ENCODE results near the gene VIT. TPM values are rescaled to one million over a fixed set of nuclear protein-coding genes. Genes with fewer than 3 reads are reported as not detected.

VIT gene
- polyA plus RNA-seq, 1 of the 3 experiments (the other 2 are of a cell fraction), result not detected

DNA sequence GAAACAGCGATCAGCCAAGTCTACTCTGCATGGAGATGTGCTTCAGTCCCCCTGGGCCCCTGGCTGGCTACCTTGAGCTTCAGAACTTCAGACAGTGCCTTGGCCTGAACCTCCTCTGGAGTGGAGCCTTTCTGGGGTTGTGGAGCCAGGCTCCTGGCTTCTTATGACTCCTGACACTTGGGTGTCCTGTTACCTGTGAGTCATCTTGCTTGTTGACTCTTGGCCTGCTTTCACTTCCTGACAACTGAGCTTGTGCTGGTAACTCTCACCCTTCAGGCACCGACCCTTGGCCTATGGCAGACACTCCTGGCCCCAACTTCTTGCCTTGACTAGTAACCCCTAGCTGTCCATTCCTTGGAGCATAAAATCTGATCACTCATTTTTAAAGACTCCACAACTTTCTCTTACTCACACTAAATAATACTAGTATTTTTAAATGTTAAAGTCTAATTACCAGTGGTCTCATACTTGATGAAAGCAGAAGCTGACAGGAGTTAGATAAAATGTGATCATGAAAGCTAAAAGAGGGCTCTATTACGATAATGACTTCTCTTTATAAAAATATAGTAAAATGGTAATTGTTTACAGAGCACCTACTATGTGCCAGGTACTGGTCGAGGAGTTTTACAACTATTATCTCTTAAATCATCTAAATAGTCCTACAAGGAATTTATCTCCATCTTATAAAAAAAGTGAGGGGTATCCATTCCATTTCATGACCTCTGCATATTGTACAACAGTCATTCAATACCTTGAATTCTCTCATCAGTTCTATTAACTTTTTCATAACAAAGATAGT is 46.3 kb upstream of the VIT start (continued):
- TF ChIP-seq, protein P1, sequence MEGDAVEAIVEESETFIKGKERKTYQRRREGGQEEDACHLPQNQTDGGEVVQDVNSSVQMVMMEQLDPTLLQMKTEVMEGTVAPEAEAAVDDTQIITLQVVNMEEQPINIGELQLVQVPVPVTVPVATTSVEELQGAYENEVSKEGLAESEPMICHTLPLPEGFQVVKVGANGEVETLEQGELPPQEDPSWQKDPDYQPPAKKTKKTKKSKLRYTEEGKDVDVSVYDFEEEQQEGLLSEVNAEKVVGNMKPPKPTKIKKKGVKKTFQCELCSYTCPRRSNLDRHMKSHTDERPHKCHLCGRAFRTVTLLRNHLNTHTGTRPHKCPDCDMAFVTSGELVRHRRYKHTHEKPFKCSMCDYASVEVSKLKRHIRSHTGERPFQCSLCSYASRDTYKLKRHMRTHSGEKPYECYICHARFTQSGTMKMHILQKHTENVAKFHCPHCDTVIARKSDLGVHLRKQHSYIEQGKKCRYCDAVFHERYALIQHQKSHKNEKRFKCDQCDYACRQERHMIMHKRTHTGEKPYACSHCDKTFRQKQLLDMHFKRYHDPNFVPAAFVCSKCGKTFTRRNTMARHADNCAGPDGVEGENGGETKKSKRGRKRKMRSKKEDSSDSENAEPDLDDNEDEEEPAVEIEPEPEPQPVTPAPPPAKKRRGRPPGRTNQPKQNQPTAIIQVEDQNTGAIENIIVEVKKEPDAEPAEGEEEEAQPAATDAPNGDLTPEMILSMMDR (IDR thresholded peaks at IDR 0.05), result no peak
- peak; percentile 69 for TF ChIP-seq JUND (IDR thresholded peaks at IDR 0.05)
- TF ChIP-seq TEAD4 (IDR thresholded peaks at IDR 0.05; ENCODE audit: borderline replicate concordance, insufficient read depth), result 0 out of 2 replicates have a peak, but pooled peaks have one; percentile 10
- TF ChIP-seq SMC3 (IDR thresholded peaks at IDR 0.05; ENCODE audit: low read depth, low read length), result no peak
- no peak for TF ChIP-seq EZH2phosphoT487 (IDR thresholded peaks at IDR 0.05; ENCODE audit: borderline replicate concordance, low read depth)
- TF ChIP-seq NRF1 (IDR thresholded peaks at IDR 0.05; ENCODE audit: low read depth, low read length), result no peak
- TF ChIP-seq, protein P2, sequence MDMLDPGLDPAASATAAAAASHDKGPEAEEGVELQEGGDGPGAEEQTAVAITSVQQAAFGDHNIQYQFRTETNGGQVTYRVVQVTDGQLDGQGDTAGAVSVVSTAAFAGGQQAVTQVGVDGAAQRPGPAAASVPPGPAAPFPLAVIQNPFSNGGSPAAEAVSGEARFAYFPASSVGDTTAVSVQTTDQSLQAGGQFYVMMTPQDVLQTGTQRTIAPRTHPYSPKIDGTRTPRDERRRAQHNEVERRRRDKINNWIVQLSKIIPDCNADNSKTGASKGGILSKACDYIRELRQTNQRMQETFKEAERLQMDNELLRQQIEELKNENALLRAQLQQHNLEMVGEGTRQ (IDR thresholded peaks at IDR 0.05; ENCODE audit: borderline replicate concordance, low read depth, low read length), result no peak
- TF ChIP-seq, protein P3, sequence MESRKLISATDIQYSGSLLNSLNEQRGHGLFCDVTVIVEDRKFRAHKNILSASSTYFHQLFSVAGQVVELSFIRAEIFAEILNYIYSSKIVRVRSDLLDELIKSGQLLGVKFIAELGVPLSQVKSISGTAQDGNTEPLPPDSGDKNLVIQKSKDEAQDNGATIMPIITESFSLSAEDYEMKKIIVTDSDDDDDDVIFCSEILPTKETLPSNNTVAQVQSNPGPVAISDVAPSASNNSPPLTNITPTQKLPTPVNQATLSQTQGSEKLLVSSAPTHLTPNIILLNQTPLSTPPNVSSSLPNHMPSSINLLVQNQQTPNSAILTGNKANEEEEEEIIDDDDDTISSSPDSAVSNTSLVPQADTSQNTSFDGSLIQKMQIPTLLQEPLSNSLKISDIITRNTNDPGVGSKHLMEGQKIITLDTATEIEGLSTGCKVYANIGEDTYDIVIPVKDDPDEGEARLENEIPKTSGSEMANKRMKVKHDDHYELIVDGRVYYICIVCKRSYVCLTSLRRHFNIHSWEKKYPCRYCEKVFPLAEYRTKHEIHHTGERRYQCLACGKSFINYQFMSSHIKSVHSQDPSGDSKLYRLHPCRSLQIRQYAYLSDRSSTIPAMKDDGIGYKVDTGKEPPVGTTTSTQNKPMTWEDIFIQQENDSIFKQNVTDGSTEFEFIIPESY (IDR thresholded peaks at IDR 0.05; ENCODE audit: borderline replicate concordance, low read depth), result no peak
- TF ChIP-seq, protein P4, sequence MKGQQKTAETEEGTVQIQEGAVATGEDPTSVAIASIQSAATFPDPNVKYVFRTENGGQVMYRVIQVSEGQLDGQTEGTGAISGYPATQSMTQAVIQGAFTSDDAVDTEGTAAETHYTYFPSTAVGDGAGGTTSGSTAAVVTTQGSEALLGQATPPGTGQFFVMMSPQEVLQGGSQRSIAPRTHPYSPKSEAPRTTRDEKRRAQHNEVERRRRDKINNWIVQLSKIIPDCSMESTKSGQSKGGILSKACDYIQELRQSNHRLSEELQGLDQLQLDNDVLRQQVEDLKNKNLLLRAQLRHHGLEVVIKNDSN (IDR thresholded peaks at IDR 0.05; ENCODE audit: borderline replicate concordance, low read depth), result no peak
- TF ChIP-seq RAD21 (IDR thresholded peaks at IDR 0.05; ENCODE audit: low read length), result no peak
- no peak for TF ChIP-seq GABPA (IDR thresholded peaks at IDR 0.05; ENCODE audit: low read depth)
- peak; percentile 83 for TF ChIP-seq FOSL2 (IDR thresholded peaks at IDR 0.05; ENCODE audit: borderline replicate concordance, low read depth)
- peak in 1 of 2 experiments; percentile 71; a peak in 1 of 4 replicates for TF ChIP-seq EP300 (IDR thresholded peaks at IDR 0.05; ENCODE audit: borderline replicate concordance in 1 of 2, low read depth in 1 of 2, low read length in 1 of 2)
- TF ChIP-seq, protein P5, sequence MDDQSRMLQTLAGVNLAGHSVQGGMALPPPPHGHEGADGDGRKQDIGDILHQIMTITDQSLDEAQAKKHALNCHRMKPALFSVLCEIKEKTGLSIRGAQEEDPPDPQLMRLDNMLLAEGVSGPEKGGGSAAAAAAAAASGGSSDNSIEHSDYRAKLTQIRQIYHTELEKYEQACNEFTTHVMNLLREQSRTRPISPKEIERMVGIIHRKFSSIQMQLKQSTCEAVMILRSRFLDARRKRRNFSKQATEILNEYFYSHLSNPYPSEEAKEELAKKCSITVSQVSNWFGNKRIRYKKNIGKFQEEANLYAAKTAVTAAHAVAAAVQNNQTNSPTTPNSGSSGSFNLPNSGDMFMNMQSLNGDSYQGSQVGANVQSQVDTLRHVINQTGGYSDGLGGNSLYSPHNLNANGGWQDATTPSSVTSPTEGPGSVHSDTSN (IDR thresholded peaks at IDR 0.05), result peak; percentile 75; the same call in 1 of the 2 replicates
- TF ChIP-seq YY1 (IDR thresholded peaks at IDR 0.05; ENCODE audit: low read depth), result no peak
- no peak for TF ChIP-seq FOXJ3 (CRISPR knock-in tag; IDR thresholded peaks at IDR 0.05)
- TF ChIP-seq RCOR1 (IDR thresholded peaks at IDR 0.05; ENCODE audit: low read length), result no peak
- TF ChIP-seq SIN3A (IDR thresholded peaks at IDR 0.05; ENCODE audit: borderline replicate concordance, low read depth, low read length), result peak; percentile 42; the same call in 1 of the 2 replicates
- peak; percentile 77 for TF ChIP-seq NFIC (IDR thresholded peaks at IDR 0.05; ENCODE audit: borderline replicate concordance)
- TF ChIP-seq, protein P6, sequence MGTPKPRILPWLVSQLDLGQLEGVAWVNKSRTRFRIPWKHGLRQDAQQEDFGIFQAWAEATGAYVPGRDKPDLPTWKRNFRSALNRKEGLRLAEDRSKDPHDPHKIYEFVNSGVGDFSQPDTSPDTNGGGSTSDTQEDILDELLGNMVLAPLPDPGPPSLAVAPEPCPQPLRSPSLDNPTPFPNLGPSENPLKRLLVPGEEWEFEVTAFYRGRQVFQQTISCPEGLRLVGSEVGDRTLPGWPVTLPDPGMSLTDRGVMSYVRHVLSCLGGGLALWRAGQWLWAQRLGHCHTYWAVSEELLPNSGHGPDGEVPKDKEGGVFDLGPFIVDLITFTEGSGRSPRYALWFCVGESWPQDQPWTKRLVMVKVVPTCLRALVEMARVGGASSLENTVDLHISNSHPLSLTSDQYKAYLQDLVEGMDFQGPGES (IDR thresholded peaks at IDR 0.05; ENCODE audit: low read depth, low read length), result no peak
- TF ChIP-seq TAF1 (IDR thresholded peaks at IDR 0.05; ENCODE audit: borderline replicate concordance, low read depth, low read length), result no peak
- TF ChIP-seq ELF1 (IDR thresholded peaks at IDR 0.05), result peak; percentile 56
- TF ChIP-seq FOXM1 (IDR thresholded peaks at IDR 0.05; ENCODE audit: low read depth), result no peak

Measured in SK-N-SH (cell line).